CD4-positive, alpha-beta T cell treated with Interleukin-17A for 1 hour (primary cell): ENCODE measurements around the gene ASTN1.

Experiments
- DNase-seq: peaks from one replicate; pipeline ENCODE4 v3.0.0-alpha.2; 2020

Gene ASTN1

GRCh38 chr1:176811511-176812288, 352.8 kb downstream of the ASTN1 start:
- DNase-seq: no peak

- no peak for DNase-seq
Measured at GRCh38 chr1:176809292-176809691, 355.2 kb downstream of the ASTN1 start.
